Measurements from ENCODE around the gene TYROBP.
"Not testable (repeated sequence)": the region's sequence is repeated elsewhere in the genome, so short reads cannot be mapped to it uniquely, and the experiment has no call there.

The TYROBP gene

DNA sequence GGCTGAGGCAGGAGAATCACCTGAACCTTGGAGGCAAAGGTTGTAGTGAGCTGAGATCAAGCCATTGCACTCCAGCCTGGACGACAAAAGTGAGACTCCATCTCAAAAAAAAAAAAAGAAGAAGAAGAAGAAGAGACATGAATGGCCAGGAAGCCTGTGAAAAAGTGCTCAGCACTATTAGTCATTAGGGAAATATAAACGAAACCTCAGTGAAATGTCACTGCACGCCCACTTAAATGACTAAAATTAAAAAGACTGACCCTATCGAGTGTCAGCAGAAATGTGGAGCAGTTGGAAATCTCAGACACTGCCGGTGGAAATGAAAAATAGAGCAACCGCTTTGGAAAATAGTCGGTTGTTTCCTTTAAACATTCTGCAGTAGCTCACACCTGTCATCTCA is 5.5 kb upstream of the TYROBP start:
- TF ChIP-seq, protein P1, sequence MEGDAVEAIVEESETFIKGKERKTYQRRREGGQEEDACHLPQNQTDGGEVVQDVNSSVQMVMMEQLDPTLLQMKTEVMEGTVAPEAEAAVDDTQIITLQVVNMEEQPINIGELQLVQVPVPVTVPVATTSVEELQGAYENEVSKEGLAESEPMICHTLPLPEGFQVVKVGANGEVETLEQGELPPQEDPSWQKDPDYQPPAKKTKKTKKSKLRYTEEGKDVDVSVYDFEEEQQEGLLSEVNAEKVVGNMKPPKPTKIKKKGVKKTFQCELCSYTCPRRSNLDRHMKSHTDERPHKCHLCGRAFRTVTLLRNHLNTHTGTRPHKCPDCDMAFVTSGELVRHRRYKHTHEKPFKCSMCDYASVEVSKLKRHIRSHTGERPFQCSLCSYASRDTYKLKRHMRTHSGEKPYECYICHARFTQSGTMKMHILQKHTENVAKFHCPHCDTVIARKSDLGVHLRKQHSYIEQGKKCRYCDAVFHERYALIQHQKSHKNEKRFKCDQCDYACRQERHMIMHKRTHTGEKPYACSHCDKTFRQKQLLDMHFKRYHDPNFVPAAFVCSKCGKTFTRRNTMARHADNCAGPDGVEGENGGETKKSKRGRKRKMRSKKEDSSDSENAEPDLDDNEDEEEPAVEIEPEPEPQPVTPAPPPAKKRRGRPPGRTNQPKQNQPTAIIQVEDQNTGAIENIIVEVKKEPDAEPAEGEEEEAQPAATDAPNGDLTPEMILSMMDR (IDR thresholded peaks at IDR 0.05; ENCODE audit: low read depth, low read length): no peak
- TF ChIP-seq MYC (IDR thresholded peaks at IDR 0.05; ENCODE audit: low read depth, low read length): no peak
- TF ChIP-seq, protein P2, sequence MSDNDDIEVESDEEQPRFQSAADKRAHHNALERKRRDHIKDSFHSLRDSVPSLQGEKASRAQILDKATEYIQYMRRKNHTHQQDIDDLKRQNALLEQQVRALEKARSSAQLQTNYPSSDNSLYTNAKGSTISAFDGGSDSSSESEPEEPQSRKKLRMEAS (IDR thresholded peaks at IDR 0.05; ENCODE audit: low read depth, low read length): no peak
- no peak for TF ChIP-seq POLR2A (IDR thresholded peaks at IDR 0.05; ENCODE audit: extremely low read depth, insufficient read length)

DNA sequence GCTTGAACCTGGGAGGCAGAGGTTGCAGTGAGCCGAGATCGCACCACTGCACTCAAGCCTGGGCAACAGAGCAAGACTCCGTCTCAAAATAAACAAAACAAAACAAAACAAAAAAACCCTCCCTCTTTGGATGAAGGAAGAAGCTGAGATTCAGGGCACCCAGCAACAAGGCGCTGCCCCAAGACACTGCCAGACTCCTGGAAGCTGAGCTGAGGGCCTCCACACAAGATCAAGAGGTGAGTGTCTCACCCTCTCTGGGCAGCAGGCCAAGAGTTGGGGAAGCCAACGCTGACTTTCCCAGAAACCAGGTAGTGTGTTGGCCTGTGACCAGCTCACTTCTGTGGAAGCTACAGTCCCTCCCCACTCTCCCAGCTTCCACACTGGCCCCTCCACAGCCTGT is 3.7 kb upstream of the TYROBP start:
- no peak overlapping the region for H3K4me3 ChIP-seq (ENCODE audit: low read depth, low read length)
- no peak for TF ChIP-seq POLR2A (IDR thresholded peaks at IDR 0.05; ENCODE audit: extremely low read depth, insufficient read length)
- TF ChIP-seq, protein P1 (IDR thresholded peaks at IDR 0.05; ENCODE audit: low read depth, low read length): no peak
- no peak for DNase-seq (ENCODE audit: low read depth)

More for the DNA sequence above, 5.5 kb upstream of the TYROBP start:
- H3K4me3 ChIP-seq (ENCODE audit: low read depth, low read length): no peak overlapping the region
- no peak for DNase-seq (ENCODE audit: low read depth)

DNA sequence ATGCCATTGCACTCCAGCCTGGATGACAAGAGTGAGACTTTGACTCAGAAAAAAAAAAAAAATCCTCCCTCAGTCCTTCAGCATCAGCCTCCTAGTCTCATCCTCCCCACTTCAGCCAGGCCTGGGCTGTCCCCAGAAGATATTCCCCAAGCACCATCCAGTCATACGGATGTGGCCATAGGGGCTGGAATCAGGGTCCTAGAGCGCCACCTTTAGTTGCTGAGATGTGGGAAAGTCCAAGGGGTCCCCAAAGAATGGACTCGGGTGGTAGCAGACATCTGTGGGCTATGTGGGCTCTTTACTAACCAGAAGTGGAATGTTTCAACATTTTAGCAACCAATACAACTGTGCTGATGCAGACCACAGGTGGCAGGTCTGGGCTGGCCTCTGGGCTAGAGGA is 3.1 kb upstream of the TYROBP start:
- TF ChIP-seq POLR2A (IDR thresholded peaks at IDR 0.05; ENCODE audit: extremely low read depth, insufficient read length): no peak
- TF ChIP-seq, protein P1 (IDR thresholded peaks at IDR 0.05; ENCODE audit: low read depth, low read length): no peak
- TF ChIP-seq, protein P2 (IDR thresholded peaks at IDR 0.05; ENCODE audit: low read depth, low read length): no peak
- no peak for TF ChIP-seq MYC (IDR thresholded peaks at IDR 0.05; ENCODE audit: low read depth, low read length)
- H3K4me3 ChIP-seq (ENCODE audit: low read depth, low read length): no peak overlapping the region
- peak; percentile 44 for DNase-seq (ENCODE audit: low read depth)

DNA sequence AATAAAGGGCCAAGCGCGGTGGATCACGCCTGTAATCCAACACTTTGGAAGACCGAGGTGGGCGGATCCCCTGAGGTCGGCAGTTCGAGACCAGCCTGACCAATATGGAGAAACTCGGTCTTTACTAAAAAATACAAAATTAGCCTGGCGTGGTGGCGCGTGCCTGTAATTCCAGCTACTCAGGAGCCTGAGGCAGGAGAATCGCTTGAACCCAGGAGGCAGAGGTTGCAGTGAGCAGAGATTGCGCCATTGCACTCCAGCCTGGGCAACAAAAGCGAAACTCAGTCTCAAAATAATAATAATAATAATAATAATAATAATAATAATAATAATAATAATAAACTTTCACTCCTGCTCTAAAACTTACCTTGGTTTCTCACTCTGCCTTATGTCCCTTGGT is 2.3 kb upstream of the TYROBP start:
- H3K4me3 ChIP-seq (ENCODE audit: low read depth, low read length); DNase-seq (ENCODE audit: low read depth): not testable (repeated sequence)

DNA sequence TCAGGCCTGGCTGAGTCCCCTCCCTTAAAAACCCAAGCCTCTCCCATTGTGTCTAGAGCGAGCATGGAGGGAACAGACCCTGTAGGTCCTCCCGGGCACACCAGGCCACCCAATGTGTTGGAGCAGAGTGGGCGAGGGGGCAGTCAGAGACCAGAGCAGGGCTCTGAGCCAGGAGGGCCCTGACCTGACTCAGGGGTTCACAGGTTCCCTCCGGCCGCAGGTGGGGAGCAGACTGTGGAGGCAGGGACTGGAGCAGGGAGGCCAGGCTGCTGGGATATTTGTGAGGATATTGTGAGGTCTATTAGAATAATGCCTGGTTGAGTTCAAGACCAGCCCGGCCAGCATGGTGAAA is 1.6 kb upstream of the TYROBP start:
- TF ChIP-seq POLR2A (IDR thresholded peaks at IDR 0.05; ENCODE audit: extremely low read depth, insufficient read length) (no peak), MYC (IDR thresholded peaks at IDR 0.05; ENCODE audit: low read depth, low read length) (no peak)
- TF ChIP-seq, protein P2 (IDR thresholded peaks at IDR 0.05; ENCODE audit: low read depth, low read length): no peak
- TF ChIP-seq, protein P1 (IDR thresholded peaks at IDR 0.05; ENCODE audit: low read depth, low read length): no peak

DNA sequence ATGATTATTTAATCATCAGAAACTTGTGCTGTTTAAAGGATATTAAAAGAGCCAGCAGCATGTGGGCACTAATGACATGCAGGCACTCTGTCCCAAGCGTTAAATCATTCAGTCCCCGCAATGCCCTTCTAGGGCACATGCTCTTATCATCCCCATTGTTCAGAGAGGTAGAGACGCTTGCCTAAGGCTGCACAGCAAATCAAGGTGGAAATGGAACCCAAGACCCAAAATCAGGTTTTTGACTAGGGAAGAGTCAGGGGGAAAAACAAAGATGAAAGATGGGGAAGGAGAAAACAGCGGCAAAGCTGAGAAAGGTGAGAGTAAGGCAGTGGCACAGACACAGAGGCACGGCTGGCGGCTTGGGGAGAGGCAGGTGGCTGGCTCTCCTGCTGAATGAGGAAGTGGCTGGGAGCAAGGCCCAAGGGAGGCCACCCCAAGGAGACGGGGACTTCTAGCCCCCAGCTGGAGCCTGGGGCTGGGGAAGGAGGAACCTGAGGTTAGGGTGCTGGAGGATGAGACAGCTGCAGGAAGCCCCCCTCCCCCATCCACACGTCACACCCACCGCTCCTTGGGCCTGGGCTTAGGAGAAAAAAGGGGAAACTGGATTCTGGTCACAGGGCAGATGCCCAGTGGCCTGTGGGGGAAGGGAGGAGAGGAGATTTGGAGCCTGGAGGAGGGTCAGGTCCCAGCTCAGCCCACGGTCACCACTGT is 1.0 kb upstream of the TYROBP start:
- no peak overlapping the region for H3K4me3 ChIP-seq (ENCODE audit: low read depth, low read length)
- peak; percentile 98 for DNase-seq (ENCODE audit: low read depth)
- TF ChIP-seq MYC (IDR thresholded peaks at IDR 0.05; ENCODE audit: low read depth, low read length): peak; percentile 75
- TF ChIP-seq, protein P1 (IDR thresholded peaks at IDR 0.05; ENCODE audit: low read depth, low read length): no peak
- TF ChIP-seq, protein P2 (IDR thresholded peaks at IDR 0.05; ENCODE audit: low read depth, low read length): peak; percentile 57

More for the DNA sequence above, 1.6 kb upstream of the TYROBP start:
- no peak for DNase-seq (ENCODE audit: low read depth)
- no peak overlapping the region for H3K4me3 ChIP-seq (ENCODE audit: low read depth, low read length)
